KMS-11 (cell line): ENCODE data around the gene SLC23A3.

Experiments used
- H2AFZ ChIP-seq: fragments of 200-600 bp; sonication (generic); 2 replicates; pipeline ENCODE4 v1.6.1; 2016; ENCODE audit warnings: antibody characterized with exemption, mixed run types, low read depth
- H3K27ac ChIP-seq: fragments of 200-600 bp; sonication (generic); 2 replicates; pipeline ENCODE4 v1.6.1; 2016; ENCODE audit warnings: mild to moderate bottlenecking, mixed run types
- H3K27me3 ChIP-seq: fragments of 200-600 bp; sonication (generic); 2 replicates; pipeline ENCODE4 v1.6.1; 2017; ENCODE audit warnings: mild to moderate bottlenecking, low read depth, mixed run types, moderate library complexity; ENCODE audit not compliant: insufficient read depth
- H3K36me3 ChIP-seq: fragments of 200-600 bp; sonication (generic); 2 replicates; pipeline ENCODE4 v1.6.1; 2017; ENCODE audit warnings: mild to moderate bottlenecking, mixed run types; ENCODE audit not compliant: insufficient read depth
- H3K4me1 ChIP-seq: fragments of 200-600 bp; sonication (generic); 2 replicates; pipeline ENCODE4 v1.6.1; 2016; ENCODE audit warnings: mild to moderate bottlenecking, low read depth, mixed run types; ENCODE audit not compliant: poor library complexity, severe bottlenecking
- H3K4me2 ChIP-seq: fragments of 200-600 bp; sonication (generic); 2 replicates; pipeline ENCODE4 v1.7.0; 2016; ENCODE audit warnings: mild to moderate bottlenecking, mixed run types
- H3K4me3 ChIP-seq: fragments of 200-600 bp; sonication (generic); IDR thresholded peaks from 2 replicates; pipeline ENCODE4 v1.6.1; 2017; ENCODE audit warnings: low read depth, low read length, mixed read lengths; ENCODE audit not compliant: insufficient read depth
- H3K79me2 ChIP-seq: fragments of 200-600 bp; sonication (generic); 2 replicates; pipeline ENCODE4 v1.6.1; 2016; ENCODE audit warnings: low read depth, mixed run types; ENCODE audit not compliant: insufficient read depth
- H3K9ac ChIP-seq: fragments of 200-600 bp; sonication (generic); 2 replicates; pipeline ENCODE4 v1.6.1; 2016; ENCODE audit warnings: mild to moderate bottlenecking, mixed run types
- H4K20me1 ChIP-seq: fragments of 200-600 bp; sonication (generic); 2 replicates; pipeline ENCODE4 v1.6.1; 2016; ENCODE audit warnings: mild to moderate bottlenecking, mixed run types; ENCODE audit not compliant: insufficient read depth
- CTCF ChIP-seq: fragments of 200-600 bp; sonication (generic); conservative IDR thresholded peaks from 2 replicates; pipeline ENCODE4 v1.6.1; 2017; ENCODE audit warnings: low read depth, mild to moderate bottlenecking, antibody characterized with exemption, low read length, moderate library complexity, mixed read lengths

Gene SLC23A3

GRCh38 chr2:219127037-219127635 is 42.7 kb downstream of the SLC23A3 start:
- Histone ChIP-seq H3K27me3 (no peaks in the 10 kb centered on the region), H3K27ac (no peak overlapping the region), H3K79me2 (no peaks in the 10 kb centered on the region), H3K4me2 (no peak overlapping the region), H3K9ac (no peak overlapping the region), H2AFZ (no peak overlapping the region), H3K36me3 (no peaks in the 10 kb centered on the region), H4K20me1 (no peaks in the 10 kb centered on the region), H3K4me1 (peaks cover 2% of the 10 kb centered on the region), H3K4me3 (no peak overlapping the region)
- no peak for TF ChIP-seq CTCF

GRCh38 chr2:219126555-219126954 is 43.3 kb downstream of the SLC23A3 start:
- Histone ChIP-seq H3K79me2 (no peaks in the 10 kb centered on the region), H2AFZ (no peak overlapping the region), H4K20me1 (no peaks in the 10 kb centered on the region), H3K4me2 (no peak overlapping the region), H3K4me3 (no peak overlapping the region), H3K9ac (no peak overlapping the region), H3K4me1 (peaks cover 2% of the 10 kb centered on the region), H3K36me3 (no peaks in the 10 kb centered on the region), H3K27ac (no peak overlapping the region), H3K27me3 (no peaks in the 10 kb centered on the region)
- TF ChIP-seq CTCF, result no peak

- no peak overlapping the region for H2AFZ ChIP-seq
- peaks cover 2% of the 10 kb centered on the region for H3K4me1 ChIP-seq
- H3K79me2 ChIP-seq, result no peaks in the 10 kb centered on the region
- H3K4me3 ChIP-seq, result no peak overlapping the region
- H3K9ac ChIP-seq, result no peak overlapping the region
- no peaks in the 10 kb centered on the region for H4K20me1 ChIP-seq
- no peaks in the 10 kb centered on the region for H3K27me3 ChIP-seq
- no peak overlapping the region for H3K4me2 ChIP-seq
- no peak overlapping the region for H3K27ac ChIP-seq
- TF ChIP-seq CTCF, result no peak
- no peaks in the 10 kb centered on the region for H3K36me3 ChIP-seq
Observed at GRCh38 chr2:219125886-219126270, 44.0 kb downstream of the SLC23A3 start.

- H3K4me3 ChIP-seq, result no peak overlapping the region
- no peaks in the 10 kb centered on the region for H3K79me2 ChIP-seq
- H3K27me3 ChIP-seq, result no peaks in the 10 kb centered on the region
- no peak overlapping the region for H3K9ac ChIP-seq
- H3K4me1 ChIP-seq, result peaks cover 2% of the 10 kb centered on the region
- no peak overlapping the region for H2AFZ ChIP-seq
- no peak overlapping the region for H3K4me2 ChIP-seq
- no peaks in the 10 kb centered on the region for H3K36me3 ChIP-seq
- no peak for TF ChIP-seq CTCF
- H3K27ac ChIP-seq, result no peak overlapping the region
- H4K20me1 ChIP-seq, result no peaks in the 10 kb centered on the region
Observed at GRCh38 chr2:219125225-219125885, 44.5 kb downstream of the SLC23A3 start.
